Mesenchymal stem cell (in vitro differentiated cells and primary cell): Measurements from ENCODE around the gene SI. TPM values are rescaled to one million over a fixed set of nuclear protein-coding genes. Genes with fewer than 3 reads are reported as not detected.

Experiments used
- DNase-seq: peaks from one replicate; pipeline ENCODE4 v3.0.0-alpha.2; 2013
- H2AFZ ChIP-seq: one replicate; pipeline ENCODE4 v1.6.1; 2013; ENCODE audit warnings: low read depth, mild to moderate bottlenecking, control low read depth, inconsistent platforms, low read length, moderate library complexity
- H2AK5ac ChIP-seq: 2 replicates; pipeline ENCODE4 v1.6.1; 2013; ENCODE audit warnings: low read length, moderate library complexity, mild to moderate bottlenecking, inconsistent platforms; ENCODE audit not compliant: severe bottlenecking
- H2BK120ac ChIP-seq: one replicate; pipeline ENCODE4 v1.6.1; 2013; ENCODE audit warnings: low read depth, mild to moderate bottlenecking, inconsistent platforms, low read length, moderate library complexity
- H2BK12ac ChIP-seq, 2 experiments: one replicate each; pipeline ENCODE4 v1.6.1; 2013; ENCODE audit warnings: inconsistent platforms in 2 of 2, low read length in 2 of 2, mild to moderate bottlenecking in 2 of 2, moderate library complexity in 2 of 2, control low read depth in 1 of 2
- H2BK15ac ChIP-seq: one replicate; pipeline ENCODE4 v1.6.1; 2013; ENCODE audit warnings: mild to moderate bottlenecking, low read depth, inconsistent platforms; ENCODE audit not compliant: poor library complexity, severe bottlenecking
- H2BK5ac ChIP-seq: 2 replicates; pipeline ENCODE4 v1.6.1; 2013; ENCODE audit warnings: low read depth, mild to moderate bottlenecking, low read length, control low read depth, inconsistent platforms; ENCODE audit not compliant: poor library complexity, severe bottlenecking
- H3K14ac ChIP-seq, 2 experiments: one replicate each; pipeline ENCODE4 v1.6.1; 2013; ENCODE audit warnings: inconsistent platforms in 2 of 2, low read length in 2 of 2, control low read depth in 1 of 2, mild to moderate bottlenecking in 1 of 2, moderate library complexity in 1 of 2
- H3K18ac ChIP-seq, 2 experiments: one replicate each; pipeline ENCODE4 v1.6.1; 2013; ENCODE audit warnings: inconsistent platforms in 2 of 2, low read length in 2 of 2, control low read depth in 1 of 2, low read depth in 1 of 2, mild to moderate bottlenecking in 1 of 2
- H3K23ac ChIP-seq, 2 experiments: one replicate each; pipeline ENCODE4 v1.6.1; 2013; ENCODE audit warnings: inconsistent platforms in 2 of 2, low read length in 2 of 2, mild to moderate bottlenecking in 2 of 2, moderate library complexity in 2 of 2, control low read depth in 1 of 2
- H3K27ac ChIP-seq: 2 replicates; pipeline ENCODE4 v1.5.1; 2013; ENCODE audit warnings: mild to moderate bottlenecking, moderate library complexity, low read length, control low read depth, inconsistent platforms; ENCODE audit not compliant: poor library complexity, severe bottlenecking
- H3K27me3 ChIP-seq, 2 experiments: 2 replicates each; pipeline versions ENCODE4 v1.6.1 to v1.7.0; 2013; ENCODE audit warnings: low read length in 2 of 2, mild to moderate bottlenecking in 2 of 2, moderate library complexity in 2 of 2, control low read depth in 1 of 2, inconsistent platforms in 1 of 2; ENCODE audit not compliant: control insufficient read depth in 1 of 2, insufficient read depth in 1 of 2
- H3K36me3 ChIP-seq, 2 experiments: 2 replicates each; pipeline versions ENCODE4 v1.6.1 to v1.7.0; 2013; ENCODE audit warnings: low read length in 2 of 2, control low read depth in 1 of 2, inconsistent platforms in 1 of 2, low read depth in 1 of 2, mild to moderate bottlenecking in 1 of 2; ENCODE audit not compliant: insufficient read depth in 2 of 2, control insufficient read depth in 1 of 2
- H3K4ac ChIP-seq, 2 experiments: one replicate each; pipeline ENCODE4 v1.6.1; 2013; ENCODE audit warnings: inconsistent platforms in 2 of 2, low read length in 2 of 2, mild to moderate bottlenecking in 2 of 2, moderate library complexity in 2 of 2, control low read depth in 1 of 2, low read depth in 1 of 2
- H3K4me1 ChIP-seq: 2 replicates; pipeline ENCODE4 v1.6.1; 2013; ENCODE audit warnings: low read depth, low read length, control low read depth; ENCODE audit not compliant: control insufficient read depth, insufficient read depth
- H3K4me2 ChIP-seq: 2 replicates; pipeline ENCODE4 v1.6.1; 2013; ENCODE audit warnings: low read length, mild to moderate bottlenecking, inconsistent platforms; ENCODE audit not compliant: poor library complexity, severe bottlenecking
- H3K4me3 ChIP-seq, 2 experiments: 2 replicates each; pipeline versions ENCODE4 v1.5.1 to v1.7.0; 2013; ENCODE audit warnings: low read length in 2 of 2, mild to moderate bottlenecking in 2 of 2, control low read depth in 1 of 2, low read depth in 1 of 2; ENCODE audit not compliant: insufficient read depth in 1 of 2
- H3K79me1 ChIP-seq: replicated peaks from 2 replicates; pipeline ENCODE4 v1.6.1; 2013; ENCODE audit warnings: mild to moderate bottlenecking, control low read depth, low read length, inconsistent platforms; ENCODE audit not compliant: poor library complexity, severe bottlenecking
- H3K9ac ChIP-seq: 2 replicates; pipeline ENCODE4 v1.7.0; 2013; ENCODE audit warnings: mild to moderate bottlenecking, low read length, moderate library complexity
- H3K9me3 ChIP-seq: 2 replicates; pipeline ENCODE4 v1.7.0; 2013; ENCODE audit warnings: mild to moderate bottlenecking, low read length; ENCODE audit not compliant: control insufficient read depth
- H4K8ac ChIP-seq: one replicate; pipeline ENCODE4 v1.6.1; 2013; ENCODE audit warnings: inconsistent platforms, mild to moderate bottlenecking, low read length, moderate library complexity
- H4K91ac ChIP-seq: one replicate; pipeline ENCODE4 v1.6.1; 2013; ENCODE audit warnings: mild to moderate bottlenecking, low read length, inconsistent platforms
- WGBS: methylation state at CpG from one replicate; pipeline ENCODE4 v1.1.7; 2013; ENCODE audit warnings: mixed read lengths; 5-methylcytosine and 5-hydroxymethylcytosine counted together
- polyA plus RNA-seq, 2 experiments: library from polyadenylated mRNA; stranded (reverse); fragments of 200-250 nt; gene quantifications; one replicate each; pipeline ENCODE4 v1.2.3, GENCODE V29; 2013

The SI gene
- polyA plus RNA-seq (2013, experiment 1 of 2) = not detected
- polyA plus RNA-seq (2013, experiment 2 of 2) = not detected

GRCh38 chr3:165078293-165078692, at the start of gene SI:
Gene SI, minus strand, starts transcription at chr3:165078496. Its CDS starts 2,484 bp downstream, at chr3:165076012.
- H2BK5ac ChIP-seq = no peak within 1 kb of the TSS
- H3K79me1 ChIP-seq = no peaks in the 10 kb centered on the region
- H3K4me3 ChIP-seq = no peak within 1 kb of the TSS
- no peak within 1 kb of the TSS for H2BK120ac ChIP-seq
- no peak within 1 kb of the TSS for H3K9ac ChIP-seq
- H3K27me3 ChIP-seq = no peaks in the 10 kb centered on the region
- H3K18ac ChIP-seq = no peak within 1 kb of the TSS
- H3K23ac ChIP-seq = no peak within 1 kb of the TSS
- no peak within 1 kb of the TSS for H2BK12ac ChIP-seq
- H2AK5ac ChIP-seq = no peak within 1 kb of the TSS
- H3K4me2 ChIP-seq = no peak within 1 kb of the TSS
- no peak within 1 kb of the TSS for H2AFZ ChIP-seq
- H4K91ac ChIP-seq = no peak within 1 kb of the TSS
- H3K36me3 ChIP-seq = no peaks in the 10 kb centered on the region
- DNase-seq = no peak
- no peak within 1 kb of the TSS for H3K4ac ChIP-seq
- H3K27ac ChIP-seq = no peak within 1 kb of the TSS
- H3K4me1 ChIP-seq = no peaks in the 10 kb centered on the region
- no peaks in the 10 kb centered on the region for H3K9me3 ChIP-seq
- H3K14ac ChIP-seq = no peak within 1 kb of the TSS
- H4K8ac ChIP-seq = no peak within 1 kb of the TSS
- no peak within 1 kb of the TSS for H2BK15ac ChIP-seq

- Histone ChIP-seq H3K18ac (no peak overlapping the region), H2BK15ac (no peak overlapping the region), H2BK120ac (no peak overlapping the region), H4K8ac (no peak overlapping the region), H3K4ac (no peak overlapping the region), H3K4me2 (no peak overlapping the region), H3K79me1 (no peaks in the 10 kb centered on the region), H2BK5ac (no peak overlapping the region), H3K9me3 (peaks cover 8% of the 10 kb centered on the region), H3K27ac (no peak overlapping the region), H3K4me1 (no peaks in the 10 kb centered on the region), H2AK5ac (no peak overlapping the region), H2AFZ (no peak overlapping the region), H2BK12ac (no peak overlapping the region), H4K91ac (no peak overlapping the region), H3K9ac (no peak overlapping the region), H3K14ac (no peak overlapping the region), H3K23ac (no peak overlapping the region), H3K36me3 (no peaks in the 10 kb centered on the region), H3K4me3 (no peak overlapping the region), H3K27me3 (no peaks in the 10 kb centered on the region)
- DNase-seq = peak; percentile 4
These were observed 47.5 kb upstream of the SI start for GRCh38 chr3:165125836-165126235.

GRCh38 chr3:165111401-165111800, 33.1 kb upstream of the SI start:
- WGBS = no CpG with 5 or more reads among the region's 1 CpG

GRCh38 chr3:165103616-165104015, 25.3 kb upstream of the SI start:
- no peak overlapping the region for H3K14ac ChIP-seq
- no peak overlapping the region for H3K9ac ChIP-seq
- H3K18ac ChIP-seq = no peak overlapping the region
- no peak overlapping the region for H3K4me2 ChIP-seq
- no peak for DNase-seq
- H3K4me3 ChIP-seq = no peak overlapping the region
- H3K4ac ChIP-seq = no peak overlapping the region
- no peak overlapping the region for H4K8ac ChIP-seq
- H4K91ac ChIP-seq = no peak overlapping the region
- no peak overlapping the region for H2BK5ac ChIP-seq
- no peak overlapping the region for H3K27ac ChIP-seq
- H3K79me1 ChIP-seq = no peaks in the 10 kb centered on the region
- WGBS = no CpG with 5 or more reads among the region's 1 CpG
- no peak overlapping the region for H3K23ac ChIP-seq
- H3K4me1 ChIP-seq = no peaks in the 10 kb centered on the region
- H2BK15ac ChIP-seq = no peak overlapping the region
- no peak overlapping the region for H2BK12ac ChIP-seq
- no peaks in the 10 kb centered on the region for H3K9me3 ChIP-seq
- no peak overlapping the region for H2AFZ ChIP-seq
- no peak overlapping the region for H2AK5ac ChIP-seq
- H2BK120ac ChIP-seq = no peak overlapping the region
- H3K27me3 ChIP-seq = no peaks in the 10 kb centered on the region
- no peaks in the 10 kb centered on the region for H3K36me3 ChIP-seq

More at GRCh38 chr3:165111401-165111800, 33.1 kb upstream of the SI start:
- H3K18ac ChIP-seq = no peak overlapping the region
- H3K79me1 ChIP-seq = no peaks in the 10 kb centered on the region
- H3K4me3 ChIP-seq = no peak overlapping the region
- no peak overlapping the region for H3K23ac ChIP-seq
- H3K36me3 ChIP-seq = no peaks in the 10 kb centered on the region
- H2BK5ac ChIP-seq = no peak overlapping the region
- H3K4ac ChIP-seq = no peak overlapping the region
- no peak overlapping the region for H3K9ac ChIP-seq
- H3K4me2 ChIP-seq = no peak overlapping the region
- no peaks in the 10 kb centered on the region for H3K27me3 ChIP-seq
- no peaks in the 10 kb centered on the region for H3K4me1 ChIP-seq
- H3K14ac ChIP-seq = no peak overlapping the region
- DNase-seq = no peak
- H2BK120ac ChIP-seq = no peak overlapping the region
- H2BK12ac ChIP-seq = no peak overlapping the region
- no peak overlapping the region for H2BK15ac ChIP-seq
- H3K9me3 ChIP-seq = no peaks in the 10 kb centered on the region
- no peak overlapping the region for H2AK5ac ChIP-seq
- H4K91ac ChIP-seq = no peak overlapping the region
- H3K27ac ChIP-seq = no peak overlapping the region
- no peak overlapping the region for H4K8ac ChIP-seq
- H2AFZ ChIP-seq = no peak overlapping the region
